ENCODE data around the gene ALDH3A1. TPM values are rescaled to one million over a fixed set of nuclear protein-coding genes. Genes with fewer than 3 reads are reported as not detected.

The ALDH3A1 gene
- total RNA-seq, 2 experiments from 2014 or later = 0.38 to 0.92 TPM

DNA sequence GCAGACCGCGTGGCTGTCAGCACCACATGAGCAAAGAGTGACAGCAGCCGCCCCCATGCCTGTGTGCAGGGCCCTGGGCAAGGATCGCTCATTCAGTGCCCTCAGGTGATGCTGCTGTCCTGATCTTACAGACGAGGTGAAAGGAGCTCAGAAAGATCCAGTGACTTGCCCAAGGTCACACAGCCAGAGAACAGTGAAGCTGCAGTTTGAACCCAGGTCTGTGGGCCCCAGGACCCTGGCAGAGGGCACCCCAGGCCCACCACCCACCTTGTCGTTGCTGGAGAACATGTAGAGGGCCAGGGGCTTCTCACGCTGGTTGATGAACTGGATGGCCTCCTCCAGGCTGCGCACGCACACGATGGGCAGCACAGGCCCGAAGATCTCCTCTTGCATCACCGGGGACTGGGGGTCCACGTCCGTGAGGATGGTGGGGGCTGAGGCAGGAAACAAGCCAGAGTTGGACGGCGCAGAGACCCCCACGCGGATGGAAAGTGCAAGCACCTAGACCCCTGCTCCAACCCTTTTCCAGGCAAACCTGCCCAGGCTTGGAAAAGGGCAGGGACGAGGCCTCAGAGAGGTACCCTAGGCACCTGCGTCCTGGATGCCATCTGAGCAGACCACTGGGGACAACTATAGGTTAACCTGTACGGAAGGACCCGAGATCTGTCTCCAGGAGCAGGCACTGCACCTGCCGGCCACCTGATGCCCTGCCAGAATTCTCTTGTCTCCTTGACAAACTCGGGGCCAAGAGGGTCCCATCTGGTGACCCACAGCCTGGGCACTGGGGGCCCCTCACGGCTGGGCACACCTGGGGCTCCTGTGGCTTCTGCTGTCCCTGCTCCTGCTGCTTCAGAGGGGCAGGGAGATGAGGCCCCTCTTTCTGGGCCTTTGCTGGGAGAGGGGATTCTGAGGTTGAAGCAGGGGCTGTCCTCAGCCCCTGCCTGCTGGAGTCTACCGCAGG lies 8.6 kb downstream of the ALDH3A1 start:
- ChIA-PET CTCF (no interaction called here), POLR2A (interaction anchor here (0.6 kb wide), 1 partner anchor 14 kb away, joined by 4 read pairs; no protein-coding TSS in a partner anchor)
- TF ChIP-seq, protein P1, sequence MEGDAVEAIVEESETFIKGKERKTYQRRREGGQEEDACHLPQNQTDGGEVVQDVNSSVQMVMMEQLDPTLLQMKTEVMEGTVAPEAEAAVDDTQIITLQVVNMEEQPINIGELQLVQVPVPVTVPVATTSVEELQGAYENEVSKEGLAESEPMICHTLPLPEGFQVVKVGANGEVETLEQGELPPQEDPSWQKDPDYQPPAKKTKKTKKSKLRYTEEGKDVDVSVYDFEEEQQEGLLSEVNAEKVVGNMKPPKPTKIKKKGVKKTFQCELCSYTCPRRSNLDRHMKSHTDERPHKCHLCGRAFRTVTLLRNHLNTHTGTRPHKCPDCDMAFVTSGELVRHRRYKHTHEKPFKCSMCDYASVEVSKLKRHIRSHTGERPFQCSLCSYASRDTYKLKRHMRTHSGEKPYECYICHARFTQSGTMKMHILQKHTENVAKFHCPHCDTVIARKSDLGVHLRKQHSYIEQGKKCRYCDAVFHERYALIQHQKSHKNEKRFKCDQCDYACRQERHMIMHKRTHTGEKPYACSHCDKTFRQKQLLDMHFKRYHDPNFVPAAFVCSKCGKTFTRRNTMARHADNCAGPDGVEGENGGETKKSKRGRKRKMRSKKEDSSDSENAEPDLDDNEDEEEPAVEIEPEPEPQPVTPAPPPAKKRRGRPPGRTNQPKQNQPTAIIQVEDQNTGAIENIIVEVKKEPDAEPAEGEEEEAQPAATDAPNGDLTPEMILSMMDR (IDR thresholded peaks at IDR 0.05) = no peak
- Mint-ChIP-seq H3K4me3 (no peak overlapping the region), H3K36me3 (ENCODE audit: low read depth) (no peaks in the 10 kb centered on the region), H3K4me1 (ENCODE audit: low read depth) (no peaks in the 10 kb centered on the region), H3K27ac (no peak overlapping the region), H3K27me3 (no peaks in the 10 kb centered on the region), H3K9me3 (no peaks in the 10 kb centered on the region)
- ATAC-seq (peak; percentile 24), DNase-seq (no peak)
- intact Hi-C loops (cut with micrococcal nuclease) = no loop called here

DNA sequence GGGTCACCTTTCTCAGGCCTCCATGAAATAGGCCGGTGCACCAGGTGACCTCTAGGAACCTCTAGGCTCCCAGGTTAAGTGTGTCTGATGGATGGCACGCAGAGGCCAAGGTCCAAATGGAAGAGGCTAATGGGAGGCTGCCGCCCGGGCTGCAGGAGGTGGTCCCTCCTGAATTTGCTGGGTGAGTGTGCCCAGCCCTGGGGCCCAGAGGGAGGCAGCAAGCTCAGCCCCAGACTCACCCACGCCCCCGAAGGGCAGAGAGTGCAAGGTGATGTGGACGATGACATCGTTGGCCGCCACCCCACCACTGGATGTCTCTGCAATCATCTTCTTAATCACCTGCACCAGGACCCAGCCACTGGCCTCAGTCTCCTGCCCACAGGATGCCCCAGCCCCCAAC lies 9.3 kb downstream of the ALDH3A1 start:
- no peaks in the 10 kb centered on the region for H3K36me3 Mint-ChIP-seq (ENCODE audit: low read depth)
- DNase-seq (no peak), ATAC-seq (no peak)
- TF ChIP-seq, protein P1 (IDR thresholded peaks at IDR 0.05) = no peak
- H3K27ac Mint-ChIP-seq = no peak overlapping the region
- POLR2A ChIA-PET = no interaction called here
- H3K27me3 Mint-ChIP-seq = no peaks in the 10 kb centered on the region
- no peaks in the 10 kb centered on the region for H3K4me1 Mint-ChIP-seq (ENCODE audit: low read depth)
- no peaks in the 10 kb centered on the region for H3K9me3 Mint-ChIP-seq
- no peak overlapping the region for H3K4me3 Mint-ChIP-seq
- intact Hi-C loops (cut with micrococcal nuclease) = no loop called here
- CTCF ChIA-PET = interaction anchor here (1.1 kb wide), 1 partner anchor 25 kb away, joined by 3 read pairs; no protein-coding TSS in a partner anchor

DNA sequence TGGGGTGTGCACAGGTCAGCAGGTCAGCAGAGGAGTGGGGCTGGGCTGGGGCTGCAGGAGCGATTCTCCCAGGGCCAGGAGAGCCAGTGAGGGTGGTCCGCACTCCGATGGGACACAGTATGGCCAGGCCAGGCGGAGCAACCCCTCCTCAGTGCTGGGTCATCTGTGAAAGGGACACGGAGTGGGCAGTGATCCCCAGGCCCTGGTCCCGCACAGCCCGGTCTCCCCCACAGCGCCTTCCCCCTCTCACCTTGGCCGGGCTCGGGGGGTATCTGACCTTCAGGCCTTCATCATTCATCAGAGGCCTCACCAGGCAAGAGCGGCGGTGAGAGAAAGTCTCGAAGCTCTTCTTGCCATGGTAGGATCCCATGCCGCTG lies 10.0 kb downstream of the ALDH3A1 start:
- POLR2A ChIA-PET = no interaction called here

DNA sequence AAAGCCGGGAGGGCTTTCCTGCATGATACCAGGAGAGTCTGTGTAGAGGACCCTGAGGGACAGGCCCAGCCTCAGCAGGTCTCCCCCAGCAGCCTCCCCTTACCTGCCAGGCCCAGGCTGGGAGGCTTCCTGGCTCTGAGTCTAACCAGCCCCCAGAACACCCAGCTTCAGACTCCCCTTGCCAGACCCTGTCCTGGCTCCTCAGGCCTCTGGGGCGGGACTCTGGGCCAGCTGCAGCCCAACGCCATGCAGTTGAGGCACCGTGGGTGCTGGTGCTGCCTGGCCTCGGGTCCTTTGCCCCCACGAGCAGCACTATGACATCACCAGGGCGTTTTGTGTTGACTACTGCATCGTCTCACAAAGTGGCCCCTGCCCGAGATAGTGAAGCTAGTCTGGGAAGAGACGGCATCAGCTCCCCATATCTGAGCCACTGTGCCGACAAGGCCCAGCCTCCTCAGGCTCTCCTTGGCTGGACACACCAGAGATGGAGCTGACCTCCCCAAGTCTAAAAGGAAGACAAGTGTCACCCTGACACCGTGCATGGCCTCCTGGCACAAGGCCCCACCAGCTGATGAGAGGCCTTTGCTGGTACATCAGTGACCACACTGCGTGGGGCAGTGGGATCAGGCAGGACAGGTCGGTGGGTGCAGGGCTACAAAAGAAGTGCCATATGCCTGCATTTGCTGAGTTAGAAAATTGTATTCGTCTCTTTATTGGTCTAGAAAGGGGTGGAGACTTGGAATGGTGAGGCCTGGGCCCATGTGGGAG lies 10.6 kb downstream of the ALDH3A1 start:
- Mint-ChIP-seq H3K36me3 (ENCODE audit: low read depth) (no peaks in the 10 kb centered on the region), H3K27me3 (no peaks in the 10 kb centered on the region), H3K27ac (no peak overlapping the region), H3K4me3 (no peak overlapping the region), H3K4me1 (ENCODE audit: low read depth) (no peaks in the 10 kb centered on the region), H3K9me3 (no peaks in the 10 kb centered on the region)
- intact Hi-C loops (cut with micrococcal nuclease) = no loop called here
- no peak for ATAC-seq
- ChIA-PET CTCF (interaction anchor here (1.1 kb wide), 1 partner anchor 27 kb away, joined by 3 read pairs; no protein-coding TSS in a partner anchor), POLR2A (no interaction called here)
- no peak for DNase-seq
- TF ChIP-seq, protein P1 (IDR thresholded peaks at IDR 0.05) = no peak

More for the DNA sequence above, 10.0 kb downstream of the ALDH3A1 start:
- Mint-ChIP-seq H3K9me3 (no peaks in the 10 kb centered on the region), H3K4me1 (ENCODE audit: low read depth) (no peaks in the 10 kb centered on the region), H3K36me3 (ENCODE audit: low read depth) (no peaks in the 10 kb centered on the region), H3K27ac (no peak overlapping the region), H3K4me3 (no peak overlapping the region), H3K27me3 (no peaks in the 10 kb centered on the region)
- TF ChIP-seq, protein P1 (IDR thresholded peaks at IDR 0.05) = no peak
- CTCF ChIA-PET = interaction anchor here (1.1 kb wide), 1 partner anchor 26 kb away, joined by 3 read pairs; no protein-coding TSS in a partner anchor
- ATAC-seq (no peak), DNase-seq (no peak)
- intact Hi-C loops (cut with micrococcal nuclease) = no loop called here
